Eye (tissue), 1 donor: ENCODE data around the gene SCNN1A.

Source experiments
- DNase-seq: peaks from one replicate; pipeline ENCODE4 v3.0.0-alpha.2; 2015

The SCNN1A gene

DNA sequence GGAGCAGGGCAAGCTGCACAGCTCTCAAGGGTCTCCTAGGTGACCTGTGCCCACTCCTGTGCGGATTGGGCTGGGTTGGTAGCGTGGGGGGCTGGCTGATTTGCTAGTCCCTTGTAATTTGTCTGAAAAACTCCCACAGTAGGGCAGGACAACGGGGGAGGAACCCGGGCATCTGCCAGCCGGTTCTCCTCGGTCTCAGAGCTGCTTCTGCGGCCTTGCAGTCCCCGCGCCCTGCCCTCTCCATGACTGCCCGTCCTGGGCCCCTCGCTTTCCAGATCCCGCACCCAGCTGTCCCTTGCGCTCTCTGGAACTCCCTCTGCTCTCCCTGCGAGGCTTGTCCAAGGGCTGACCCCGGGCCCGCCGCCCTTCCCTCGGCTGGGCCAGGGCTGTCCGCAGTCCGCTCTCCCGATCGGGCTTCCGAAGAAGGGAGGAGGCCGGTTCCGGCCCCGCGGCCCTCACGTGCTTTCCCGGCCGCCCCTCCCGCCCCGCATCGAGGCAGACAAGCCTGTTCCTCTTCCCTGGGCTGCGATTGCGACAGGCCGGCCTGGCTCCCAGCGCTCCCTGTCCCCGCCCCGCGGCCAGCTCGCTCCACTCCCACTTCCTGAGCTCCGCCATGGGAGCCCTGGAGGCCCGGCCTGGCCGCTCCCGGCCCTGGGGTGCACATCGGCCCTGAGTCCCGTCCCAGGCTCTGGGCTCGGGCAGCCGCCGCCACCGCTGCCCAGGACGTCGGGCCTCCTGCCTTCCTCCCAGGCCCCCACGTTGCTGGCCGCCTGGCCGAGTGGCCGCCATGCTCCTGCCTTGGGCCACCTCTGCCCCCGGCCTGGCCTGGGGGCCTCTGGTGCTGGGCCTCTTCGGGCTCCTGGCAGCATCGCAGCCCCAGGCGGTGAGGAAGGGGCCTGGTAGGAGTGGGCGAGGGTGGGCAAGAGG is 8.5 kb upstream of the SCNN1A start, which contains the start of gene LTBR:
Gene LTBR (plus strand): TSS at position 591 of the 927 bp plus-strand sequence. CDS start 197 bp downstream, at position 788.
- DNase-seq = peak; percentile 82

DNA sequence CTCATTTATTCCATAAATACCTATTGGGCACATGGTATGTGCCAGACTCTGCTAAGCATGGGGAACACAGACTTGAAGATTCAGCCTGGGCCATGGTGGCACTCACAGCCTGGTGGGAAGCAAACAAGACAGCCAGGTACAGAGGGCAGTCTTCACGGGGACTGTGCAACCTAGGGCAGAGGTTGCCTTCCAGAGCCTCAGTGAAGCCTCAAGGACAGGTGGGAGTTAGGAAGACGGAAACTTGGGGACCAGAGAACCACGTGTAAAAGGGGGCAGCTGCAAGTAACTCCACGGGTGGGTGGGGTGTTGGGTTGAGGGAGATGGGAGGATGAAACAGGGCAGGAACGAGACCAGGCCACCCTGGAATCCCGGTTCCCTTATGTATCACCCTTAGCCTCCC is 7.6 kb upstream of the SCNN1A start:
- no peak for DNase-seq

DNA sequence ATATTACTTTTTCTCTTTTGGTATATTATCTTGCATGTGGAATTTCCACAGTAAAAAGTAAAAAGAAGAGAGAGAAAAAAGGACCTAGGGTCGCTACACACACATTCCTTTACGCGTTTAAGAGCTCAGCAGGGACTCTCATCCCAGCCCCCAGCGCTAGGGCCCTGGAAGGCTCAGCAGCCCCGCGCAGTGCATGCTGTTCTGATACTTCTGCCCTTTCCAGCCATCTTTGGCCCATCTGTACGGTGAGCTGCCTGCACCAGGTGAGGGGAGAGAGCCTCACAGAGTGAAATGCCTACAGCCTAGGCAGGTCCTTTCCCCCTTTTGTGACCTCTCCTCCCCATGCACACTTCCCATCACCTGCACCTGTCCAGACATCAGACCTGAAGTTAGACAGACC is 7.0 kb upstream of the SCNN1A start:
- DNase-seq = no peak

DNA sequence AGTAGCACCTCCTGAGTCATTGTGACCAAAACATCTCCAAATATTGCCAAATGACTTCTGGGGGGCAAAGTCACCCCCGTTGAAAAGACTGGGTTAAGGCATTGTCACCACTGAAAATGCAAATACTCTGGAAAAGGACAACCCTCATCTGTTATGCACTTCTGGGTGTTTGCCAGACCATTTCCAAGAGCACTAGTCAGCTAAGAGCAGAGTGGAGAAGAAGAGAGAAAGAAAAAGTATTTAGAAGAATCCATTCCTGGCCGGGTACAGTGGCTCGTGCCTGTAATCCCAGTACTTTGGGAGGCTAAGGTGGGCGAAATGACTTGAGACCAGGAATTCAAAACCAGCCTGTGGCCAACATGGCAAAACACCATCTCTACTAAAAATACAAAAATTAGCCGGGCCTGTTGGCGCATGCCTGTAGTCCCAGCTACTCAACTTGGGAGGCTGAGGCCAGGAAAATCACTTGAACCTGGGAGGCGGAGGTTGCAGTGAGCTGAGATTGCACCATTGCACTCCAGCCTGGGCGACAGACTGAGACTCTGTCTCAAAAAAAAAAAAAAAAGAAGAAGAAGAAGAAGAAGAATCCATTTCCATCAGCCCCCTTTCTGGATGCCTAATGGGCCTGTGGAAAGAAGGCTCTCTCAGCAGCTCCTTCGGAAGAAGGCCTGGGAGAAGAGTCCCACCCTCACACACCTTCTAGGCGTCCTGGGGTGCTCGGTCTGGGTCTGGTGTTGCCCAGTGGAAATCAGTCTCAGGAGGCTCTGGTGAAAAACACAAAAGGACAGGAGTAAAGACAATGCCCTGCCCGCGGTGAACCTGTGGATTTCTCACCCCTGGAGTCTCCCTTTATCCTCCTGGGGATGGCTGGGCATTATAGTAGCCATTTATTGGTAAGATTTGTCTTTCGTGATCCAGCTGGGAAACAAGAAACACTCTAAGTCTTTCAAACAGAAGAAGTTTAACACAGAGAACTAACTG is 5.1 kb upstream of the SCNN1A start:
- DNase-seq = no peak

DNA sequence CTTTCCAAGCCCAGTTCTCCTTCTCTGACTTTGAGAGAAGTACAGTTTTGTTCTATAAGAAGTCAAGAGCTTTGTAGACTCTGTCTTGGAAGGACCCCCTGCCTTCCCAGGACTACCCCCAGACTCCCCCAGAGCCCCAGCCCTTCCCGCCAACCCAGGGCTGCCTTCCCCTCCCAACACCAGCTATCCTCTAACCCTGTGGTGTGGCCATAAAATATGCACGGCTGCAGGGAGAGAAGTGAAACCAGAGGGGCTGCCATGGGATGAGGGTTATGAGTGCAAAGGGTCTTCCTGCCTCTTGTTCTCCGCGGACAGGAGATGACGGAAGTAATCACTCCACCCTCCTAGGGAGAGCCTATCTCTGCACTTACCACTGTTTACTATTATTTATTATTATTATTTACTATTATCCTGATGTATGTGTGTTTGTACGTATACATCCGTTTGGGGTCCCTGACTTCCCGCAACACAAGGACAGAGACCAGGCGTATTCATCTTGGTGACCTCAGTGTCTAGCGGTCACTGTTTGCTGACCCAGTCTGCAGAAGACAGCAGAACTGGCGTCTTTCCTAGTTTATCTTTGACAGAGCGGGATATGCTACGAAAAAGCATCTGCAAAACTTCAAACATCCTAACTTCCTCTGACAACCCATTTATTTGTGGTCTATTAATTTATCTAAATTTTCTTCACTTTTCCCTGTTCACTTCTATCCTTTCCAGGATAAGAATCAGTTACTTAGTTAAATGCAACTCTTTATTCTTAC is 3.5 kb upstream of the SCNN1A start:
- DNase-seq = no peak

DNA sequence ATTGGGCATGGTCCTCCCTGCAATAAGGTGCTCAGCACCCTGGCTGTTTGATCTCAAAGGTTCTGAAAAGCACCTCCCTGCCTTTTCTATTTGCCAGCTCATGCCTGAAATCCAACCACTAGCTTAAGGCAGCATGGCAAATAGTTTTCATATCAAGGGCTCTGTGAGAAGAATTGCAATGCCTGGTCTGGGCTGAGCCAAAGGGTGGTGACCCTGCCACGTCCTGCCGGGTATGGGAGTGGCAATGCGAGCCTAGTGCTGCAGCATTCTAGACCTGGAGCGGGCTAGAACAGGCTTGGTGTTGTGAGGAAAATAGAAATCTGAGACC is 2.3 kb upstream of the SCNN1A start:
- DNase-seq = no peak

DNA sequence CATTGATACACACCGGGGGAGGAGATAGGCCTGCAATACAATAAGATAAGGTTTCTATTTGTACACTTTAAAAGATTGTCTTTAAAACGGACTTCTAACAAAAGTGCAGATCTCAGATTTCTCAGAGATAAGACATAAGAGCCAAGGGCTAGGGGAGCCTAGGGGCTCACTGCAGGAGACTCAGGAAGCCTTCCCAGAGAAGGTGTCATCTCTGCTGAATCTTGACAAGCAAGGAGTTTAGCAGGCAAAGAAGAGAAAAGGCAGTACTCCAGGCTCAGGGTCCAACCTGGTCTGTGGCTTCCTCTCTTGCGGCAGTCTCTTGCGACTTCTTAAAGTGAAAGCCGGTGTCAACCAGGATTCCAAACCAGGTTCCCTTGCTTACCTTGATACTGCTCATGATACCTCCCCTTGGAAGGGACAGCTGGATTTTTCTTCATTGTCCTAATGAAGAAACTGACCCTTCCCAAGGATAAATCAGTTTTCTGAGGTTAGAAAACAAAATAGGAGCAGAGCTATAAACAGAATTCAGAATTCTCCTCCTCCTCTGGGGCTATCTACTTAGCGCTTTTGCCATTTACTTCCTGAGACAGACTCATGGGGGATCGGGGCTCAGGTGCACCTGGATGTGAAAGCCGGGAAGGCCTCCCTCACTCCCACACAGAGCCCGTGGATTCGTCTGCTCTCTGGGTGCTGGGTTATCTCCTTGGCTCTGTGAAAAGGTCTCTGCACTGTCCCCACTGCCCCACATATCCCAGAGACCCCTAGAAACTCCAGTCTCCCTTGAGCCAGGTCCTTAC is 1.7 kb upstream of the SCNN1A start:
- DNase-seq = no peak

DNA sequence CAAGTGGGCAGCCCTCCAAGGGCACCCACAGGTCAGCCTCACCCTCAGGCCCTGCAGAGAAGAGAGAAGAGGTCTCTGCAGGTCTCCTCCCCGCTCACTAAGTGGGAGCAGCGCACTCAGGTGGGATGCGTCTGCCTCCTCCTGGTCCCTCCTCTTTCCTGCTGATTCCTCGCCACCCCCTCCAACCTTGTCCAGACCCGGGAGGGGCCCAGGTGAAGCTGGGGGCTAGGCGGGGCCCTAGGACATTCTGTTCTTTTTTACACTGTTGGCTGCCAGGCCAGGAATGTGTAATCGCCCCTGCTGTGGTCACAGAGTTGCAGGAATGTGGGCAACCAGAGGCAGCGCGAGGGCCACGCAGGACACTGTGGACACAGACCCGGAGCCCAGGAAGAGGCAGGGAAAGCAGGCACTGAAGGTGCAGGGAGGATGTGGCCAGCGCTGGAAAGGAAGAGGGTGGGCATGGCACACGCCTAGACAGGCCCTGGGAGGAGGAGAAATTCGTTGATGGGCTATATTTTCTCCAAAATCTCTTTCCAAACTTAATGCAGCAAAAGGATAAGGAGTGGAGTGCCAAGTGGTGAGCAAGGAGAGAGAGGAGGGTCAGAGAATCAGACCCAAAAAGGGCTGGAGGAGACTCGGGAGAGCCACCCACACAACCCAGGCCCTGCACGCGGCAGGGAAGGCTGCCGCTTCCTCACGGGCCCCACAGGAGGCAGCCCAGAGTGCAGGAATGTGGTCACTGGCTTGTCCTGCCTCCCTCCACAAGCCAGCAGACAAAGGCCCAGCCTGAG is 911 bp upstream of the SCNN1A start:
- DNase-seq = peak; percentile 72

DNA sequence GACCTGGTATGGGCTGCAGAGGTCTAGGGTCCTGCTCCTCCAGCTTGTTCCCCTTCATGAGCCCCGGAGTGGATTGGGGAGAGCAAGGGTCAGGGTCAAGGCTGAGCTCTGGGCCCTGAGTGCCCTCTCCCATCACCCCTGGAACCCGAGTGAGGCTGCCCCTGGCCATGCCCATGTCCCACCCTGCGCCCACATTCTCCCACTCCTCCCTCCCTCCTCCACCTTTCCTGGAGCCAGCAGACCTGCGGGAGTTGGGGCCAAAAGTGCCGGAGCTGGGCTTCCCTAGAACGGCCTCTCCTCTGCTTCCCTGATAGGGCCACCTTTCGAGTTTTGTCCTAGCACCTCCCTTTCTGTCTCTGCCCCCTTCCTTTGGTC is 590 bp downstream of the SCNN1A start:
- DNase-seq = no peak

DNA sequence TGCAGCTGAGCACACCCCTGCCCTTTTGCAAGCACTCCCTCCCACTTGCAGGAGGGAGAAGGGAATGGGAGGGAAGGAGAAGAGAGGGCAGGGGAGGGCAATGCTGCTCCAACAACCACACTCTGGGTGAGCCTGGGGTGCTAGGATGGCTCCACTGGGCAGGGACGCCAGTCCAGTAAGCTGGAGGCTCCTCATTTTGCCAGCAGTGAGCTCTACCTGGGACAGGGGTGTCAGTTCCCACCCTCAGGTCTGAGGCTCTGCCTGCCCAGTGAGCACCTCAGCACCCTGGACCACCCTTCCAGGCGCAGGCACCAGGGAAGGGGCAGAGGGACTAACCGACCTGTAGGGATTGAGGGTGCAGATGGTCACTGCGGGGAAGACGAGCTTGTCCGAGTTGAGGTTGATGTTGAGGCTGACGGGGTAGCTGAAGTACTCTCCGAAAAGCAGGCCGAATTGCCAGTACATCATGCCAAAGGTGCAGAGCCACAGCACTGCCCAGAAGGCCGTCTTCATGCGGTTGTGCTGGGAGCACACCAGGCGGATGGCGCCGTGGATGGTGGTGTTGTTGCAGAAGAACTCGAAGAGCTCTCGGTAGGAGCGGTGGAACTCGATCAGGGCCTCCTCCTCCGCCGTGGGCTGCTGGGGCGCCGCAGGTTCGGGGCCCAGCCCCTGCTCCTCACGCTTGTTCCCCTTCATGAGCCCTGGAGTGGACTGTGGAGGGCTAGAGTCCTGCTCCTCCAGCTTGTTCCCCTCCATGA is 1.2 kb downstream of the SCNN1A start:
- no peak for DNase-seq

DNA sequence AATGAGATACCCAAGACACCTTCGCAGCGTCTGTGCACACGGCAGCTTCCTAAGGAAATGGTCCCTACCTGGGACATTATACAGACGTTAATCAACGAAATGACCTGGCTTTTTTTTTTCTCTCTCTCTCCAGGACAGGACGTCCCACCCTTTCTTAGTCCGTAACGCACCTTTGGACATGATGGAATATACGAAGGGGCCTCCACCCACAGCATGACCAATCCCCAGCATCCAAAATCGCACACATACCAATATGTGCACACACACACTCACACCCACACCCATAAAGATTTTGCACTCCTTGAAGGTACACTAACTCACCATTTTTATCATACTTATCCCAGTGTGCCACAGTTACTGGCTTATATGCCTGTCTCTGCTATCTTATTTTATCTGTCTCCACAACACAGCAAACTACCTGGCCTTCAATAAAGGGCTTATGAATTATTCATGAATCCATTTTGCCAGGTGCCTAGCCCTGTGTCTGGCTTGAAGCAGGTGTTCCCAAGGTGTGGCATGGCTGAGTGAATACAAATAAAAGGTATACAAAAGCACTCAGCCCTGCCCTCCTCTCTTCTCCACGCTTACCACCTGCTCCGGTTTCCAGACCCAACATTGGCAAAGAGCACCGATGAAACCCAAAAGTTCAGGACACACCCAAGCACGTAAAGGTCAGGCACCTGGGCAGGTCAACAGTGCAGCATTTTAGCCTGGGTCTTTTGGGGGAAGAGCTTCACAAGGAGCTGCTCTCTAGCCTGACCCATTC is 2.2 kb downstream of the SCNN1A start:
- DNase-seq = no peak

DNA sequence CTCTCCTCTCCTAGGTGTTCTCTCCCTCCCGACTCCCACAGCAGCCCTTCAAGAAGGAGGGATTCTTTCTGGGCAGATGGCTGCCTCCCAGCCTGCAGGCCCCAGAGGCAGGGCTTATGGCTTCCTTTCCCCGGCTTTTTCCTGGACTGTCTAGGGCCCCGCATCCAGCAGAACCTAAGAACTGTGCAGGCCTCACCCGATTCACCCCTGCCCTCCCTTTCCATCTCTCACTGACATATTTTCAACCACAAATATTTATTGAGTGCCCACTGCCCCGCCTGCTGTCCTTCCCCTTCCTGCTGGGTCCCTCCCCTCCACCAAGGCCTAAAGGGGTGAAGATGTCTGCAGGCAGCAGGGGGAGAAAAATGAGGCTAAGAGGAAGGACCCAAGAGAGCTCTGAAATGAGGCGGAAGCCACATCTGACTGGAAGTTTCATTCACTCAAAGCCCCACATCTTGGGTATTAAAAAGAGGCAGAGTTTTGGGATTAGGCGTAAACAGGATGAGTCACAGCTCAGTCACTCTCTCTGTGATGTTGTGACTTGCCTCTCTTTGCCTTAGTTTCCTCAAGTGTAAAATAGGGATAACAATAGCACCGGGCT is 2.9 kb downstream of the SCNN1A start:
- DNase-seq = peak; percentile 43

DNA sequence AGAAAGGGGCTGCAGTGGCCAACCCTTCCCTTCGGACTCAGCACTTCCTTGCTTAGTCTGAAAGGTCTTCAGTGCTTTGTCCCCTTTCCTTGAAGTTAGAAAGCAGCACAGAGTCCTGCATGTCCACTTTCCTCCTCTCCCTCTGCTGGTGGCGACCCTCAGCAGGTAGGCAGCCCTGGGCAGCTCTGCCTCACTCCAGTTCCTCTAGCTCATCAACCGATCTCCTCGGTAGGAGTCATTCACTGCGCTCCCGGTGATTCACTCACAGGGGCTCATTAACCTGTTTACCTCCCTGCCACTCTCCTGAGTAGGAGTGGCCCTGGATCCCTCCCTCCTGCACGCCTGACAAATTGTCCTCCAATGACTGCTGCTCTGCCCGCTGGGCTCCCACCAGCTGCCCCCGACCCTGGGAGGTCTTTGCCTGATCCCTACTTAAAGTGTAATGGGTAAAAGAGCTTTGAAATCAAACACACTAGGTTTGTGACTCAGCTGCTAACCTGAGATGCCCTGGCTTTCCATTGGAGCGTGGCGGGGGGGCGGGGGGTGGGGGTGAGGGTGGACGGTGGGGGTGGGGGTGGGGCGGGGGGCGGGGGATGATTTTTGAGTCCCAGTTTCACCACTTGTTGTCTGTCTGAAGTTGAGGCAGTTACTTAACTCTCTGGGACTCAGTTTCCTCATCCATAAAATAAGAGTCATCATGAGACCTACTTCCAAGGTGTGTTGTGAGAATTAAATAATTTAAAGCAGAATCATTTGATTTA is 4.2 kb downstream of the SCNN1A start:
- peak; percentile 48 for DNase-seq

DNA sequence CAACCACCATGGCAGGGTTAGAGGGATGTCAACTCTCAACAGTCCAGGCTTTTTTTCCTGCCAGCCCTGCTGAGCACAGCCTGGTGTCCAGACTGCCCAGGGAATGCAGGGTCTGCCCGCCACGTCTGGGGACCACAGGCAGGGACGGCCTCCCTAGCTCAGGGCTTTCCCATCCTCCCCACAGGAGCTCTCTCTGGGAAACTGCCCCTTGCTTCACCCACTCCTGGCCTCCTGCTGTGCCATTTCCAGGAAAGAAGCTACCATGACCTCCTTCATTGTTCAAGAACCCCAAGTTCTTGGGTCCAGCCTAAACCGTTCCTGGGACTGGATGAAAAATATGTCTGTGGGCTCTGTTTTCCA is 4.8 kb downstream of the SCNN1A start:
- no peak for DNase-seq

DNA sequence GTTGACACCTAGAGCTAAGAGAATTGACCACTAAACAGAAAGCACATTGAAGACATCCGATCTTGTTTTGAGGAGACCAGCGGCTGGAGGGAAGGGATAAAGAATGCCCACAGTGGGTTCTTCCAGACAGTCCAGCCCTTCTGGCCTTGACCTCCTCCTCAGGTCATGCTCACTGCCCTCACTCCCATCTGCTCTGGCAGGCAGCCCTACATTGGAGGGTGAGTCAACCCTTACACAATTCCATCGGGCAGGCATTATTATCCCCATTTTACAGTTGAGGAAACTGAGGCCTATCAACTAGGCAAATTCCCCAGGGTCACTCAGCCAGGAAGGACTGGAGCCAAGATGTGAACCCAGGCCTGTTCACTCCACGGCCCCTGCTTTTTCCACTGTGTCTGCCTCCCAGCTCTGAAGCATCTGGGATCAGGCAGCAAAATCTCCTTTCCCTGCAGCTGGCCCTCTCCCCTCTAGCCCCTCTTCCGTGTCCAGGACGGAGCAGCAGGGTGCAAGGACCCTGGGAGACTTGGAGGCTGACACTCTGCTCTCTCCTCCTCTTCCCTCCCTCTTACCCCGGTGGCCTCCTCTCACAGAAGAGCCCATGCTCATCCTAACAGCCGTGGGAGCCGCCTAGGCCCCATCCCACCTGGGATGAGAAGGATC is 5.3 kb downstream of the SCNN1A start:
- no peak for DNase-seq

DNA sequence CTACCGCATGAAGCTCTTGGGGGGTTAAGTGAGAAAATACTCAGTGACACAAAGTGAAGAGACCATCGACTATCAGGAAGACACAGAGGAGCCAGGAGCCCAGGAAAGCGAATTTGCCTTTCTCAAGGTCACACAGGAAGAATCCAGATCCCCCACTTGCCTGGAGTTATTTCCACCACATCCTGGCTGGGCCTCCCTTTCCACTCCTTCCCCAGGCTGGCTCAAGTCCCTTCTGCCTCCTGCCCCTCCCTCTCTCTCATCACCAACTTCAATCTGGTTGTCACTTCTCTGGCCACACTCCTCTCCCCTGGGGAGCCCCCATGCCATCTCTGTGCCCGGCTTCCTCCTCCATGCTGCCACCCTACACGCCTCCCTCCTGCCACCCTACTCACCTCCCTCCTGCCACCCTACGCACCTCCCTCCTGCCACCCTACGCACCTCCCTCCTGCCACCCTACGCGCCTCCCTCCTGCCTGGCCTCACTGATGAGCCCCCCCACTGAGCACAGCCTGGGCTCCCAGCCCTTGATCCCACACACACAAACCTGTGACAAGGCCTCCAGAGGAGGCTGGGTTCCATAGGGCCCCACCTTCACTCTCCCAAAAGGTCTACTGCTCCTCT is 6.3 kb downstream of the SCNN1A start:
- no peak for DNase-seq
